Karpas-422 (cell line): Measurements from ENCODE around the gene INTS2. TPM values are rescaled to one million over a fixed set of nuclear protein-coding genes. Genes with fewer than 3 reads are reported as not detected.
"Not testable (repeated sequence)": the region's sequence is repeated elsewhere in the genome, so short reads cannot be mapped to it uniquely, and the experiment has no call there.

Experiments
- DNase-seq: peaks from one replicate; pipeline ENCODE4 v3.0.0-alpha.2; 2015
- H2AFZ ChIP-seq: fragments of 200-600 bp; sonication (generic); 2 replicates; pipeline ENCODE4 v1.6.1; 2014; ENCODE audit warnings: antibody characterized with exemption, low read length, mixed read lengths
- H3K27ac ChIP-seq: fragments of 200-600 bp; sonication (generic); 2 replicates; pipeline ENCODE4 v1.5.1; 2014; ENCODE audit warnings: mild to moderate bottlenecking, low read length, moderate library complexity
- H3K27me3 ChIP-seq: fragments of 200-600 bp; sonication (generic); 2 replicates; pipeline ENCODE4 v1.6.1; 2014; ENCODE audit warnings: low read length, mixed read lengths
- H3K36me3 ChIP-seq: fragments of 200-600 bp; sonication (generic); 2 replicates; pipeline ENCODE4 v1.6.1; 2014; ENCODE audit warnings: low read length, mixed read lengths; ENCODE audit not compliant: insufficient read depth
- H3K4me1 ChIP-seq: fragments of 200-600 bp; sonication (generic); 2 replicates; pipeline ENCODE4 v1.6.1; 2014; ENCODE audit warnings: mild to moderate bottlenecking, low read length, mixed read lengths
- H3K4me2 ChIP-seq: fragments of 200-600 bp; sonication (generic); 2 replicates; pipeline ENCODE4 v1.6.1; 2014; ENCODE audit warnings: low read length, low read depth, mild to moderate bottlenecking; ENCODE audit not compliant: poor library complexity, severe bottlenecking
- H3K4me3 ChIP-seq: fragments of 200-600 bp; sonication (generic); 2 replicates; pipeline ENCODE4 v1.5.1; 2014; ENCODE audit warnings: mild to moderate bottlenecking, antibody characterized with exemption, low read length, mixed read lengths
- H3K79me2 ChIP-seq: fragments of 200-600 bp; sonication (generic); 2 replicates; pipeline ENCODE4 v1.6.1; 2014; ENCODE audit warnings: mild to moderate bottlenecking, low read length, mixed read lengths
- H3K9ac ChIP-seq: fragments of 200-600 bp; sonication (generic); 2 replicates; pipeline ENCODE4 v1.6.0; 2014; ENCODE audit warnings: low read length
- H3K9me2 ChIP-seq: fragments of 200-600 bp; sonication (generic), shearing (Covaris generic); replicated peaks from 2 replicates; pipeline ENCODE4 v1.6.0; 2014; ENCODE audit warnings: mild to moderate bottlenecking, low read length, moderate library complexity; ENCODE audit not compliant: insufficient read depth
- H3K9me3 ChIP-seq: fragments of 300-700, 200-600 bp; sonication (generic); 2 replicates; pipeline ENCODE4 v1.6.1; 2014; ENCODE audit warnings: low read length, mixed read lengths
- H4K20me1 ChIP-seq: fragments of 200-600 bp; sonication (generic); 2 replicates; pipeline ENCODE4 v1.6.1; 2014; ENCODE audit warnings: mild to moderate bottlenecking, antibody characterized with exemption, low read length, low read depth; ENCODE audit not compliant: insufficient read depth
- total RNA-seq: library from RNA; depleted of rRNA; stranded (reverse); fragments of >200 nt; shearing (Covaris generic); gene quantifications from 2 replicates; pipeline ENCODE4 v1.2.3, GENCODE V29; 2014; ENCODE audit warnings: low replicate concordance

The INTS2 gene
- total RNA-seq, 1 experiment from 2014 or later: 34.7 TPM

DNA sequence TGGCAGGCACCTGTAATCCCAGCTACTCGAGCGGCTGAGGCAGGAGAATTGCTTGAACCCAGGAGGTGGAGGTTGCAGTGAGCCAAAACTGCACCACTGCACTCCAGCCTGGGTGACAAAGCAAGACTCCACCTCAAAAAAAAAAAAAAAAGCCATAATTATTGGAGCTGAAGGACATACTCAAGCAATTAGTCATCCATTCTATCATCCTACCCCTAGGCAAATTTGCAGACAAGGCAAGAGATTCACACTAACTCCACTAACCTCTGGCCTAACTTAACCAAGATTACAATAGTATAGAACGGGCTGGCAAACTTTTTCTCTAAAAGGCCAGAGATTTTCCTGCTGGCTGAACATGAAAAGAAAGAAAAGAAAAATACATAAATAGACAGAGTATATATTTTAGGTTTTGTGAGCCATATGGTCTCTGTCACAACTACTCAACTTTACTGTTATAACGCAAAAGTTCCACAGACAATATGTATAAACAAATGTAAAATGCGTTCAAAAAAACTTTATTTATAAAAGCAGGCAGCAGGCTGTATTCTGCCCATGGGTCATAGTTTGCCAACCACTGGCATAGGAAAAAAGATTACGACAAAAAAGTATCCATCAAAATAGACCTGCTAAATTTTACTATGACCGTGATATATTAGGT is 94.1 kb downstream of the INTS2 start:
- Histone ChIP-seq H3K9me3 (no peaks in the 10 kb centered on the region), H3K4me3 (no peak overlapping the region), H3K79me2 (peaks cover 27% of the 10 kb centered on the region), H2AFZ (no peak overlapping the region), H3K9me2 (no peaks in the 10 kb centered on the region), H3K9ac (no peak overlapping the region), H3K36me3 (peaks cover 34% of the 10 kb centered on the region), H3K27me3 (no peaks in the 10 kb centered on the region), H4K20me1 (no peaks in the 10 kb centered on the region), H3K27ac (no peak overlapping the region), H3K4me2 (no peak overlapping the region), H3K4me1 (0 out of 2 replicates have a peak, but pooled peaks cover 3% of the 10 kb centered on the region)
- no peak for DNase-seq

- H3K27ac ChIP-seq: no peak overlapping the region
- peaks cover 8% of the 10 kb centered on the region for H3K9me3 ChIP-seq
- H3K4me3 ChIP-seq: no peak overlapping the region
- H3K27me3 ChIP-seq: no peaks in the 10 kb centered on the region
- H3K36me3 ChIP-seq: peaks cover 46% of the 10 kb centered on the region
- no peak for DNase-seq
- no peak overlapping the region for H3K9ac ChIP-seq
- H2AFZ ChIP-seq: no peak overlapping the region
- H4K20me1 ChIP-seq: no peaks in the 10 kb centered on the region
- H3K4me1 ChIP-seq: no peaks in the 10 kb centered on the region
- H3K79me2 ChIP-seq: peaks cover 35% of the 10 kb centered on the region
- H3K9me2 ChIP-seq: no peaks in the 10 kb centered on the region
- H3K4me2 ChIP-seq: no peak overlapping the region
These were observed 95.3 kb downstream of the INTS2 start for GRCh38 chr17:61832463-61832862.

DNA sequence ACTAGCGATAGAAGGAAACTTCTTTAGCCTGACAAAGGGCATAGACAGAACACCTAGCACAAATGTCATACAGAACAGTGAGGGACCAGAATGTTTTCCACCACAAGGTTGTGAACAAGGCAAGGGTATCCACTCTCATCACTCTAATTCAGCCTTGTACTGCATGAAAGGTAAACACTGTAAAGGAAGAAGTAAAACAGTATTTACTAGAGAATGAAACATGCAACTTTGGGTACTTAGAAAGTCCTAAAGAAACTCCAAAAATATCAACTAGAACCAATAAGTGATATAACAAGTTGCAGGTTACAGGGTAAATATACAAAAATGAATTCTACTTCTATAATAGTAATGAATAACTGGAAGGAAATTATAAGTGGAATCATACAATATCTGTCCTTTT is 96.7 kb downstream of the INTS2 start:
- Histone ChIP-seq H3K9me3 (peaks cover 8% of the 10 kb centered on the region), H3K4me3 (no peak overlapping the region), H3K9ac (no peak overlapping the region), H3K4me2 (no peak overlapping the region), H3K27me3 (no peaks in the 10 kb centered on the region), H3K36me3 (peaks cover 42% of the 10 kb centered on the region), H3K9me2 (no peaks in the 10 kb centered on the region), H3K27ac (no peak overlapping the region), H3K79me2 (peaks cover 31% of the 10 kb centered on the region), H4K20me1 (no peaks in the 10 kb centered on the region), H2AFZ (no peak overlapping the region), H3K4me1 (no peaks in the 10 kb centered on the region)
- DNase-seq: no peak

- H3K9me3 ChIP-seq: peaks cover 8% of the 10 kb centered on the region
- no peak for DNase-seq
- no peak overlapping the region for H3K9ac ChIP-seq
- H3K27me3 ChIP-seq: no peaks in the 10 kb centered on the region
- no peaks in the 10 kb centered on the region for H3K9me2 ChIP-seq
- peaks cover 33% of the 10 kb centered on the region for H3K79me2 ChIP-seq
- no peaks in the 10 kb centered on the region for H4K20me1 ChIP-seq
- H2AFZ ChIP-seq: no peak overlapping the region
- peaks cover 48% of the 10 kb centered on the region for H3K36me3 ChIP-seq
- H3K4me3 ChIP-seq: no peak overlapping the region
- H3K27ac ChIP-seq: no peak overlapping the region
- H3K4me1 ChIP-seq: no peaks in the 10 kb centered on the region
- no peak overlapping the region for H3K4me2 ChIP-seq
These were observed 99.1 kb downstream of the INTS2 start for GRCh38 chr17:61828694-61829093.

DNA sequence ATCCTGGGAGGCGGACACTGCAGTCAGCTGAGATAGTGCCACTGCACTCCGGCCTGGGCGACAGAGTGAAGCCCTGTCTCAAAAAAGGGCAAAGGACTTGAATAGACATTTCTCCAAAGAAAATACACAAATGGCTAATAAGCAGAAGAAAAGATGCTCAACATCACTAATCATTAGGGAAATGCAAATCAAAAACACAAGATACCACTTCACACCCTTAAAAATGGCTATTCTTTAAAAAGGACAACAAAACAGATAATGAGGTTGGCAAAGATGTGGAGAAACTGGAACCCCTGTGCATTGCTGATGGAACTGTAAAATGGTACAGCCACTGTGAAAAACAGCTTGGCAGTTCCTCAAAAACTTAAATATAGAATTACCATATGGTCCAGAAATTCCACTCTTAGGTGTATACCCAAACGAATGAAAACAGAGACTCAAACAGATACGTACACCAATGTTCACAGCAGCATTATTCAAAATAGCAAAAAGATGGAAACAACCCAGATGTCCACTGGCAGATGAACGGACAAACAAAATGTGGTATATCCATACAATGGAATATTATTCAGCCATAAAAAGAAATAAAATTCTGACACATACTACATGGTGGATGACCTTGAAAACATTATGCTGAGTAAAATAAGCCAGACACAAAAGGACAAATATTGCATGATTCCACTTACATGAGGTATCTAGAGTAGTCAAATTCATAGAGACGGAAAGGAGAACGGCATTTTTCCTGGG is 100.0 kb downstream of the INTS2 start:
- no peak for DNase-seq
- Histone ChIP-seq H2AFZ (no peak overlapping the region), H3K27me3 (no peaks in the 10 kb centered on the region), H3K27ac (no peak overlapping the region), H3K4me3 (no peak overlapping the region), H3K9ac (no peak overlapping the region), H3K4me2 (no peak overlapping the region), H3K4me1 (no peaks in the 10 kb centered on the region), H3K9me2 (no peaks in the 10 kb centered on the region), H3K36me3 (peaks cover 53% of the 10 kb centered on the region), H4K20me1 (no peaks in the 10 kb centered on the region), H3K79me2 (peaks cover 34% of the 10 kb centered on the region), H3K9me3 (peaks cover 8% of the 10 kb centered on the region)

GRCh38 chr17:61826866-61827265 is 100.9 kb downstream of the INTS2 start:
- Histone ChIP-seq H3K36me3 (peaks cover 62% of the 10 kb centered on the region), H3K79me2 (peaks cover 40% of the 10 kb centered on the region)
- H3K4me3 ChIP-seq: not testable (repeated sequence)

GRCh38 chr17:61826198-61826597 is 101.6 kb downstream of the INTS2 start:
- DNase-seq, H3K9ac ChIP-seq, H3K9me2 ChIP-seq, H4K20me1 ChIP-seq, H3K4me3 ChIP-seq, H3K4me2 ChIP-seq, H3K27me3 ChIP-seq, H3K4me1 ChIP-seq, H3K27ac ChIP-seq, H2AFZ ChIP-seq: not testable (repeated sequence)
- Histone ChIP-seq H3K9me3 (peaks cover 12% of the 10 kb centered on the region), H3K79me2 (peaks cover 38% of the 10 kb centered on the region), H3K36me3 (peaks cover 61% of the 10 kb centered on the region)

More at GRCh38 chr17:61826866-61827265, 100.9 kb downstream of the INTS2 start:
- H3K9me2 ChIP-seq, H3K4me2 ChIP-seq, H3K4me1 ChIP-seq, H3K27ac ChIP-seq, H2AFZ ChIP-seq, H3K27me3 ChIP-seq, H4K20me1 ChIP-seq, H3K9ac ChIP-seq, DNase-seq: not testable (repeated sequence)
- peaks cover 11% of the 10 kb centered on the region for H3K9me3 ChIP-seq

DNA sequence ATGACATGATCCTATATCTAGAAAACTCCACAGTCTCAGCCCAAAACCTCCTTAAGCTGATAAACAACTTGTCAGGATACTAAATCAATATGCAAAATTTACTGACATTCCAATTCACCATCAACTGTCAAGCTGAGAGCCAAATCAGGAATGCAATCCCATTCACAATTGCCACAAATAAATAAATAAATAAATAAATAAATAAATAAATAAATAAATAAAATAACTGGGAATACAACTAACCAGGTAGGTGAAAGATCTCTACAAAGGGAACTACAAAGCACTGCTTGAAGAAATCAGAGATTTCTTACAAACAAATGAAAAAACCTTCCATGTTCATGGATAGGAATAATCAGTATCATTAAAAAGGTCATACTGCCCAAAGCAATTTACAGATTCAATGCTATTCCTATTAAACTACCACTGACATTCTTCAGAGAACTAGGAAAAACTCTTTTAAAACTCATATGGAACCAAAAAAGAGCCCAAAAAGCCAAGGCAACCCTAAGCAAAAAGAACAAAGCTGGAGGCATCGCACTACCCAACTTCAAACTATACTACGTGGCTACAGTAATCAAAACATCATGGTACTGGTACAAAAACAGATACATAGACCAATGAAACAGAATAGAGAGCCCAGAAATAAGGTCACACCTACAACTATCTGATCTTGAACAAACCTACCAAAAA is 102.2 kb downstream of the INTS2 start:
- peaks cover 36% of the 10 kb centered on the region for H3K79me2 ChIP-seq
- no peak overlapping the region for H3K4me2 ChIP-seq
- DNase-seq: no peak
- H3K9me3 ChIP-seq: peaks cover 16% of the 10 kb centered on the region
- H4K20me1 ChIP-seq: no peaks in the 10 kb centered on the region
- no peaks in the 10 kb centered on the region for H3K4me1 ChIP-seq
- no peaks in the 10 kb centered on the region for H3K27me3 ChIP-seq
- H3K4me3 ChIP-seq: no peak overlapping the region
- H3K9me2 ChIP-seq: no peaks in the 10 kb centered on the region
- H3K27ac ChIP-seq: no peak overlapping the region
- H3K9ac ChIP-seq: no peak overlapping the region
- no peak overlapping the region for H2AFZ ChIP-seq
- peaks cover 60% of the 10 kb centered on the region for H3K36me3 ChIP-seq
